H1 (cell line): ENCODE results near the gene FGF12. TPM values are rescaled to one million over a fixed set of nuclear protein-coding genes. Genes with fewer than 3 reads are reported as not detected.

Experiments
- CHD2 ChIP-seq: IDR thresholded peaks from 2 replicates; pipeline ENCODE4 v1.6.1; 2012; ENCODE audit warnings: low read length, improper control_type of control experiment
- CTBP2 ChIP-seq: IDR thresholded peaks from 2 replicates; pipeline ENCODE4 v1.7.0; 2011; ENCODE audit warnings: borderline replicate concordance, mild to moderate bottlenecking, moderate library complexity, mixed read lengths, low read length; ENCODE audit not compliant: insufficient read depth, insufficient read length
- JUN ChIP-seq: IDR thresholded peaks from 2 replicates; pipeline ENCODE4 v1.6.1; 2011; ENCODE audit warnings: low read depth, mild to moderate bottlenecking, improper control_type of control experiment, low read length
- KDM1A ChIP-seq: fragments of 200-600, 300-600 bp; sonication (generic); IDR thresholded peaks from 2 replicates; pipeline ENCODE4 v1.7.1; 2016; ENCODE audit warnings: mild to moderate bottlenecking, low read length, borderline replicate concordance
- SP1 ChIP-seq: IDR thresholded peaks from 2 replicates; pipeline ENCODE4 v1.6.1; 2011; ENCODE audit warnings: low read depth, low read length
- TAF1 ChIP-seq: IDR thresholded peaks from 2 replicates; pipeline ENCODE4 v1.6.1; 2011; ENCODE audit warnings: mild to moderate bottlenecking, low read depth, low read length
- TBP ChIP-seq: IDR thresholded peaks from 2 replicates; pipeline ENCODE4 v1.6.1; 2011; ENCODE audit warnings: low read depth, low read length, improper control_type of control experiment
- YY1 ChIP-seq: IDR thresholded peaks from 2 replicates; pipeline ENCODE4 v1.6.1; 2011; ENCODE audit warnings: low read depth, mild to moderate bottlenecking, low read length
- polyA plus RNA-seq, 7 experiments: library from polyadenylated mRNA; depleted of rRNA in 3 of 7; stranded (reverse) in 5 of 7; unstranded in 2 of 7; fragments of >200 nt in 5 of 7; fragments of 200-250 nt in 2 of 7; gene quantifications; 1 replicate in 5 of 7; 2 replicates in 1 of 7; 4 replicates in 1 of 7; pipeline versions ENCODE4 v1.2.1 to v1.2.3, GENCODE V29; 2011 to 2013; ENCODE audit warnings: missing spikeins in 2 of 7, mixed read lengths in 2 of 7
- total RNA-seq: library from RNA; stranded (reverse); fragmentation: NEBNext Ultra II Directional; extraction: Animal tissue kit (Norgen Biotek cat#: 25700); gene quantifications from 2 replicates; pipeline ENCODE4 v1.2.1, GENCODE V29; 2021

FGF12 gene
- total and polyA plus RNA-seq, 2 of the 8 experiments (the other 6 are each of a cell fraction or from before 2014, with no cell fraction given), result 4.1 to 16.6 TPM

DNA sequence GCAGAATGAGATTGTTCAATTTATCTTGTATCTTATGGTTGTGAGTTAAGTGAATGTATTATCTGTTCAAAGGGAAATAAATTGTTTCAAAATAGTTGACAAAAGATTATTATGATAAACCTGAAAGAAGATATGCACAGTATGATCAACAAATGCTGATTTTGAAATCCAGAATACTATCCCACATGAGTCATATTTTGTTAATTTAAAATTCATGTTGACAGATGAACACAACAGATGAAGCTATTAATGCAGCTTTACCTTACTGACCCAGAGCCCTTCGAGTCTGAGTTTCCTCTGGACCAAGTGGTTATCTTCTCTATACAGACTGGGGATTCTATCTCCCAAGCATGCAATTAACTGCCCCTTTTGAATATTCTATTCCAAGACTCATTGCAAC, 482.8 kb downstream of the FGF12 start (continued):
- TF ChIP-seq YY1 (no peak), KDM1A (no peak), TAF1 (no peak), SP1 (no peak), CHD2 (no peak), CTBP2 (no peak), TBP (no peak), JUN (no peak)
